Neuron (in vitro differentiated cells): ENCODE data around the gene CCDC134.
"Not testable (repeated sequence)": the region's sequence is repeated elsewhere in the genome, so short reads cannot be mapped to it uniquely, and the experiment has no call there.

ENCODE experiments used
- H2AFZ ChIP-seq: one replicate; pipeline ENCODE4 v1.6.1; 2013; ENCODE audit warnings: low read depth, mild to moderate bottlenecking, inconsistent platforms, low read length, moderate library complexity
- H3K27me3 ChIP-seq: one replicate; pipeline ENCODE4 v1.6.1; 2013; ENCODE audit warnings: low read length; ENCODE audit not compliant: insufficient read depth
- H3K36me3 ChIP-seq: one replicate; pipeline ENCODE4 v1.6.1; 2013; ENCODE audit warnings: low read length; ENCODE audit not compliant: insufficient read depth
- H3K4me1 ChIP-seq: one replicate; pipeline ENCODE4 v1.6.1; 2013; ENCODE audit warnings: low read length; ENCODE audit not compliant: insufficient read depth
- H3K4me3 ChIP-seq: 2 replicates; pipeline ENCODE4 v1.5.1; 2013; ENCODE audit warnings: mild to moderate bottlenecking, low read length, moderate library complexity
- H3K9me3 ChIP-seq: one replicate; pipeline ENCODE4 v1.6.1; 2013; ENCODE audit warnings: low read length

CCDC134 gene

DNA sequence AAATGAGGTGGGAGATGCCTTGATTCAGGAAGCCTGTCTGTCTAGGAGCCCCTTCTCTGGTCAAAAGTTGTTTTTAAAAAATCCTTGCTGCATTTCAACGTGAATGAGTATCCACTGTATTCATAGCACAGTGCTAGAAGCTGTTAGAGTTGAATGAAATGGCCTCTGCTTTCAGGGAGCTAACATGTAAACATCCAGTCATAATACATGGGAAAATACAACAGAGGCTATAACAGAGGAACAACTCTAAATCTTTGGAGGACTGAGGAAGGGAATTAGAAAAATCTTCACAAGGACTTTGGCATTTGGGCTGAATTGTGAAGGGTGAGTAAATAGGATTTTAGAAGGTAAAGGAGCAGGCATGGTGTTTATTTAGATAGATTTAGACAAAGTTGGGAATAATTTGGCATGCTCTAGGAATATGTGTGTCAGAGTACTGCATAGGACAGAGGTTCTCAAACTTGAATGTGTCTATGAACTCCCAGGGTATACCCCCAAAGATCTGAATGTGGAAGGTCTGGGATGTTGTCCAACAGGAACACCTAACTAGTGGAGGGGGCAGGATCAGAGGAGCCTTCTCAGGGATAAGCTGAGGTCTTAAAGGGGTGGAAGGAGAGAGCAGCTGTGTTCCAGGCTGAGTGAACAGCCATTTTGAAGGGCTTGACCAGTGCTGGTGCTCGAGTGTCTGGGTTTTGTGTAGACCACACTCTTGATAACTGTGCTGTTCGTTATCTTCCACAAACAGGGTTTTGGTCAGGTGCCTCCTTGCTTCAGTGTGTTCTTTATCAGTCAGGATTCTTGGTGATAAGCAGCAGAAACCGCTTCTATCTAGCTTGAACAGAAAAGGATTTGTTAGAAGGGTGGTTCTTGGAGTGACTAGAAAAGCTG, 45.1 kb downstream of the CCDC134 start:
- Histone ChIP-seq H3K27me3 (no peaks in the 10 kb centered on the region), H3K4me3 (no peak overlapping the region), H3K9me3 (peaks cover 1% of the 10 kb centered on the region), H3K36me3 (peaks cover 40% of the 10 kb centered on the region), H2AFZ (no peak overlapping the region), H3K4me1 (peaks cover 22% of the 10 kb centered on the region)

- no peak overlapping the region for H2AFZ ChIP-seq
- peaks cover 19% of the 10 kb centered on the region for H3K4me1 ChIP-seq
- peaks cover 36% of the 10 kb centered on the region for H3K36me3 ChIP-seq
- peaks cover 1% of the 10 kb centered on the region for H3K9me3 ChIP-seq
- no peak overlapping the region for H3K4me3 ChIP-seq
- H3K27me3 ChIP-seq: no peaks in the 10 kb centered on the region
Measured at GRCh38 chr22:41846268-41846987, 45.9 kb downstream of the CCDC134 start.

GRCh38 chr22:41847300-41847699, 46.8 kb downstream of the CCDC134 start:
- Histone ChIP-seq H2AFZ (no peak overlapping the region), H3K4me3 (no peak overlapping the region), H3K27me3 (no peaks in the 10 kb centered on the region), H3K9me3 (no peaks in the 10 kb centered on the region), H3K36me3 (peaks cover 30% of the 10 kb centered on the region), H3K4me1 (peaks cover 19% of the 10 kb centered on the region)

DNA sequence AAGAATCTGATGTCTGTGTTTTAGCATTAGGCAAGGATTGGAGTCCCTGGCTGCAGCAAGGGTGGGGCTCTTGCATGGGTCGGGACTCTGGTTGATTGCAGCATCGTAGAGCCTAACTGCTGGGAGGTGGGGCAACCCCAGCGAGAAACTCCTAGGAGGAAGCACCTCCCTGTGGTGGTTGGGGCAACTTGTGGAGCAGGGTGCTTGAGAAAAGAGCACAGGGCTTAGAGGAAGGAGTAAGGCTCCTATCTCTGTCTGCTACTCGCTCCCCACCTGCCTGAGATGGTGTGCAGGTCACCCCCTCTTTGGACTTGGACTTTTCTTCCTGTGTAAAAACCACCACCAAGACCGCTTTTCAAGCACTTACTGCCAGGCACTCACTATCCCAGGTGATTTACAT, 48.0 kb downstream of the CCDC134 start:
- H3K4me3 ChIP-seq: no peak overlapping the region
- H3K4me1 ChIP-seq: peaks cover 19% of the 10 kb centered on the region
- peaks cover 22% of the 10 kb centered on the region for H3K36me3 ChIP-seq

GRCh38 chr22:41856469-41856868, 56.0 kb downstream of the CCDC134 start:
- Histone ChIP-seq H2AFZ (no peak overlapping the region), H3K4me3 (no peak overlapping the region), H3K9me3 (no peaks in the 10 kb centered on the region), H3K4me1 (no peaks in the 10 kb centered on the region), H3K36me3 (peaks cover 21% of the 10 kb centered on the region), H3K27me3 (no peaks in the 10 kb centered on the region)

More for the DNA sequence above, 48.0 kb downstream of the CCDC134 start:
- Histone ChIP-seq H3K9me3 (no peaks in the 10 kb centered on the region), H2AFZ (no peak overlapping the region), H3K27me3 (no peaks in the 10 kb centered on the region)

- H3K9me3 ChIP-seq: no peaks in the 10 kb centered on the region
- no peak overlapping the region for H2AFZ ChIP-seq
- H3K27me3 ChIP-seq: no peaks in the 10 kb centered on the region
- H3K36me3 ChIP-seq: peaks cover 19% of the 10 kb centered on the region
- no peak overlapping the region for H3K4me3 ChIP-seq
- H3K4me1 ChIP-seq: no peaks in the 10 kb centered on the region
Measured at GRCh38 chr22:41857155-41857859, 56.8 kb downstream of the CCDC134 start.

DNA sequence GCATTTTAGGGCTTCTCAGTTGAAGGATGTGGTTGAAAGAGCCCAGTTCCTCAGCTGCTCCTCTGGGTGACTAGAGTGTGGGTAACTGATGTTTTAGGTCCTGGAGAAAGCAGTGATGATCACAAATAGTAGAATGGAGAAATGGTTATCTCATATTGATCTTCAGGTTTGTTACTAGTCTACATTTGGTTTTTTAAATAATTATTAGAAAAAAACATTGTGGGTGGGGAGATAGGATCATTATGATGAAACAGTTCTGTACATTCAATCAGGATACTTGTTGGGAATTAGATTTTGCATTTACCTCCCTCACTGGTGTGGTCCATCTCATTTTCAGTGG, 57.4 kb downstream of the CCDC134 start:
- H3K4me1 ChIP-seq: no peaks in the 10 kb centered on the region

DNA sequence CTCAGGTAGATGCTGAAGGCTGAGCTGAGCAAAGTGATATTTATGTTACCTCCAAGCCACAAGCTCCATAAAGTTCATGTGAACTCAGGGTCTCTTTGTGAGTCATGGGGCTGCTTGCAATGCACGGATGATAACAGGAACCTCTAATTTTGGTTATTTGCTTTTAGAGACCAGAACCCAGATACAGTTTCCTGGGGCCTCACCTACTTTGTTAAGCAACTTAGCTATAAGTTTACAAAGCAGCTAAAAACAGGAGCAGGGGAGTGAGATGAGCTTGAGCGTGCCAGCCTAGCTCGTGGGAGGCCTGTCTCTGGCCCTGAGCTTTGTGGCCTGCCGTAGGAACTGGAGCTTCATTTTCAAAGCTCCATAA, 61.7 kb downstream of the CCDC134 start:
- H3K4me3 ChIP-seq: no peak overlapping the region
- no peaks in the 10 kb centered on the region for H3K27me3 ChIP-seq
- H3K36me3 ChIP-seq: peaks cover 31% of the 10 kb centered on the region
- no peaks in the 10 kb centered on the region for H3K9me3 ChIP-seq
- H3K4me1 ChIP-seq: no peaks in the 10 kb centered on the region
- H2AFZ ChIP-seq: no peak overlapping the region

More for the DNA sequence above, 57.4 kb downstream of the CCDC134 start:
- peaks cover 19% of the 10 kb centered on the region for H3K36me3 ChIP-seq
- no peaks in the 10 kb centered on the region for H3K9me3 ChIP-seq
- no peak overlapping the region for H2AFZ ChIP-seq
- no peak overlapping the region for H3K4me3 ChIP-seq
- no peaks in the 10 kb centered on the region for H3K27me3 ChIP-seq

DNA sequence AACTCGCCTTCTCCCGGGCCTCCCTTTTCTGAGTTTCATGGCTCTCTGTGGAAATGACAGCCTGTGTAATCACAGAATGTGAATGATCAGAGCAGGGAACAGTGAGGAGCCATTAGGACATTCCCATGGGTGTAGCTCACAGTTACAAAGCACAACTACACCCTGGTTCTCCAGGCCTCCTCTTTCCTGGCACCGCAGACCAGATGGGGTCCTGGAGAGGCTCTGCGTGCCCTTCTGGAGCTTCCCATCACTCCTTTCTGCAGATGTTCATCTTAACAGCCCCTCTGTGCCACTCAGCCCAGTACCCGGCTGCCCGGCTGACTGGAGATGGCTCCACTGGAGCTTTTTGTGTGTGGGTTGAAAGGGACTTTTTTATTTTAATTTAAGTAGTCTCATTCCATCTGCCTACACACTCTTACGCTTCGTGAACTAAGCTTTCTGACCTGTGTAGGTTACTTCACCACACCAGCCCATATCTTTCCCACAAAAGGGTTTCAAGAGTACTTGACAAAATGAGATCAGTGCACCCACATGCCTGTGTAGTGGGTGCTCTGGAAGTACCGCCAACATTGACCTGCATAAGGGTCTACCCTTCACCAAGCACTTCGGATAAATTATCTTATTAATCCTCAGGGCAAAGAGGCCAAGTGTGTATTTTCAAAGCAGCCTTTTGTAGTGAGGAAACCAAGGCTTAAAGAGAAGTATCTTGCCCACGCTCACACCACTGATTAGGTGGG, 62.2 kb downstream of the CCDC134 start:
- H3K4me1 ChIP-seq: no peaks in the 10 kb centered on the region
- H2AFZ ChIP-seq: no peak overlapping the region
- H3K27me3 ChIP-seq: no peaks in the 10 kb centered on the region
- H3K4me3 ChIP-seq: no peak overlapping the region
- H3K36me3 ChIP-seq: peaks cover 31% of the 10 kb centered on the region
- no peaks in the 10 kb centered on the region for H3K9me3 ChIP-seq

GRCh38 chr22:41863472-41863871, 63.0 kb downstream of the CCDC134 start:
- H3K27me3 ChIP-seq: no peaks in the 10 kb centered on the region
- H3K4me3 ChIP-seq: no peak overlapping the region
- H3K4me1 ChIP-seq: no peaks in the 10 kb centered on the region
- no peaks in the 10 kb centered on the region for H3K9me3 ChIP-seq
- peaks cover 32% of the 10 kb centered on the region for H3K36me3 ChIP-seq
- H2AFZ ChIP-seq: no peak overlapping the region

DNA sequence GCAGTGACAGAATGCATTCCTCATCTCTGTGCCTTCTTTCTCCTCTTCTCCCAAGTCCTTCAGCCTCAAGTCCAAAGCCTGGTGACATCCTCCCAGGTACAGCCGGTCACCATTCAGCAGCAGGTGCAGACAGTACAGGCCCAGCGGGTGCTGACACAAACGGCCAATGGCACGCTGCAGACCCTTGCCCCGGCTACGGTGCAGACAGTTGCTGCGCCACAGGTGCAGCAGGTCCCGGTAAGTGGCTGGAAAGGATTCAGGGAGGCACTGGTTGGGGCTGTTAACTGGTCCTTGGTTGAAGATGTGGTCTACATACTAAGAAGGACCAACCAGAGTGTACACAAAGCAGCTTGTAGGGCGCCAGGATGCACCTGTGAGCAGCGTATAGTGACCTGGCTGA, 68.1 kb downstream of the CCDC134 start:
- Histone ChIP-seq H3K4me3 (no peak overlapping the region), H2AFZ (no peak overlapping the region), H3K4me1 (no peaks in the 10 kb centered on the region), H3K27me3 (no peaks in the 10 kb centered on the region), H3K9me3 (no peaks in the 10 kb centered on the region), H3K36me3 (peaks cover 69% of the 10 kb centered on the region)

- not testable (repeated sequence) for H3K9me3 ChIP-seq, H2AFZ ChIP-seq, H3K4me1 ChIP-seq, H3K27me3 ChIP-seq, H3K4me3 ChIP-seq
- H3K36me3 ChIP-seq: peaks cover 80% of the 10 kb centered on the region
Measured at GRCh38 chr22:41870081-41870480, 69.6 kb downstream of the CCDC134 start.
